Head of caudate nucleus (tissue), 42 donors: ENCODE data around the gene EGFL6.
"Not testable (repeated sequence)": the region's sequence is repeated elsewhere in the genome, so short reads cannot be mapped to it uniquely, and the experiment has no call there.

Experiments
- DNase-seq, 42 donors: peaks; one replicate each; pipeline versions ENCODE4 v3.0.0 to v3.0.0-alpha.2; 2020 to 2021; ENCODE audit warnings: mixed read lengths in 7 of 42
- intact Hi-C: fragments of 100-400 bp; cut with DNase I; formaldehyde crosslinking; loops from one replicate; pipeline ENCODE4 v1.15.0; 2022

Gene EGFL6

DNA sequence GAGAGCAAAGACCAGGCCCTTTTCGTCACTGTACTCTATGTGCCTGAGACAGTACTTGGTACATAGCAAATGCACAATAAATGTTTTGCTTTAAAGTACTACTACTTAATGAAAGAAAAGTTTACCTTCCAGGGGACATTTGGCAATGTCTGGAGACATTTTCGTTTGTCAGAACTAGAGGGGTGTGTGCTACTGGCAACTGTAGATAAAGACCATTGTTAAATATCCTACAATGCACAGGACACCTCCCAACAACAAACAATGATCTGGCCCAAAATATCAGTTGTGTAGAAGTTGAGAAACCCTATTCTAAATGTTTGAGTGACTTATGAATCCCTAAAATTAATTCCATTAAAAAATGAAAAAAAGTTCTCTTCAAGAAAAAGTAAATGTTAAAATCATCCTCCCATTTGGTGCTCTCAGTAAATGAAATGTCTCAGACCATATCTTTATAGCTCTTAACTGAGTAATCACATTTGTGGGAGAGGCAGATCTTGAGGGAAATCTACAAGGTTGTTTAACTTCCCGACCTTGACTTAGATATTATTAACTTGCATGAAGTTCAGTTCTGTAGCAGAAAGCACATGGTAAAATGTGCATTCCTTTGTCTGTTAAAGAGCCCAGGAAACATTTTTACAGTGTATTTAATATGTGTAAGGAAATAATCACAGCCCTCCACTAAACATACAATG is 18.5 kb downstream of the EGFL6 start:
- DNase-seq, result no peak
- intact Hi-C loops, result no loop called here

DNA sequence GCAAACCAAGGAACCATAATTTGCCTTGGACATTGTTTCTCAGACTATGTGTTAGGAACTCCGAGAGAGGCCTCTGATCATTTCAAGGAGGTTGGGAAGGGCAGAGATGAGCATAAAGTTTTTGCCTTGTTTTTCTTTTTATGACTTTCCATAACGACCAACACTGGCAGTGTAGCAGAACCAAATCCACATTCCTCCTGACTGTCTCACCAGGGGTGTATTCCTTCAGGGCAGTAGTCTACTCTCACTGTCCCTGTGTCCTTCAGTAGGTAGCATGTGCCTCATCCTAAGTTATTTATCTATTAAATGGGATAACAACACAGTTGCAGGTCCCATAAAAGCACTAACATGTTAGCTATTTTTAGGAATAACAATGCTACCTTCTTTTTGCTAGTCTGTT is 20.8 kb downstream of the EGFL6 start:
- intact Hi-C loops, result no loop called here
- DNase-seq, result no peak

DNA sequence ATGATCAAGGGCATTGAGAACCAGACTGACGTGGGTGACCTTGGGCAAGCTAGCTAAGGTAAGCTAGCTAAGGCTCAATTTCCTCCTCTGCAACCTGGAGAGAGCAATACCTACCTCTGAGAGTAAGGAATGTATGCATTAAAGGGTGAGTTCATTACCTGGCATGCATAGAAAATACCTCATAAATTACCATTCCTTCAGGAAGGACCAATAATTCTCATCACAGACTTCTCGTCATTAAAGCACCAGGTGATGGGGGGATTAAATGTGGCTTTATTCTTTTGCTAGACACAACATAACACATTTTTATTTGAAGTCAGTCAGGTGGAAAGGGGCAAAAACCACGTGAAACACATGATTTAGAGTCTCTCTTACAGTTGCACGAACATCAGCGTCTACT is 21.5 kb downstream of the EGFL6 start:
- intact Hi-C loops, result no loop called here
- DNase-seq, result no peak

DNA sequence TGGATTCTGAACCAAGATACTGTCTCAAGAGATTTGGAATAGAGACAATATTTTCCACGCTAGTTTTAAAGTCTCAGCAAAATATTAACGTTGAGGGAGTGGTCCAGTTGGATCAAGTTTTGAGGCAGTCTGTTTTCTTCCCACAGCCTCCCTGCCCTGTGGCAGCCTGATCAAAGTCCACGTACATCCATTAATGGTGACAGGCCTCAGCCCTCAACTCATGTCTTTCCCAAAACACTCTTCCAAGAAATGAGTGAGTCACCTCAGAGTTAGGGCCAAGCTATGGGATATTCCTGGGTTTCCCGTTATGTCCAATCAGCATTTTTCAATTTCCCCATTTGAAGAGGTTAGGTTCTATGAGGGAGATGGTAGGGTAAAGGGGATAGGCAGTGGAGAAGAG is 28.5 kb downstream of the EGFL6 start:
- intact Hi-C loops, result no loop called here
- no peak for DNase-seq

DNA sequence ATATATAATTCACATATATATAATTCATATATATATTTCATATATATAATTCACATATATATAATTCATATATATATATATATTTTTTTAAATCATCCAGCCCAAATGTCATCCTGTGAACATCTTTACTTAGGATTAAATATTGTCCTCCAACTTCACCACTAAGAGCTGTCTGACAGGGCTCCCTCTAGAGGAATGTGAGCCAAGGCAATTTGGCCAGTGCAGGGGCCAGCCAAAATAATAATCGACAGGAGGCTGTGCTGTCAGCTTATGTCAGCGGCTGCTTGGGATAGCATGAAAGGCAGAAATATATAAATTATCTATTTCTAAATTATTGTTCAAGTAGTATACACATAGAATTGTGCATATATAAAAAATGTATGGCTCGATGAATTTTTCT is 29.5 kb downstream of the EGFL6 start:
- intact Hi-C loops, result no loop called here
- no peak for DNase-seq

DNA sequence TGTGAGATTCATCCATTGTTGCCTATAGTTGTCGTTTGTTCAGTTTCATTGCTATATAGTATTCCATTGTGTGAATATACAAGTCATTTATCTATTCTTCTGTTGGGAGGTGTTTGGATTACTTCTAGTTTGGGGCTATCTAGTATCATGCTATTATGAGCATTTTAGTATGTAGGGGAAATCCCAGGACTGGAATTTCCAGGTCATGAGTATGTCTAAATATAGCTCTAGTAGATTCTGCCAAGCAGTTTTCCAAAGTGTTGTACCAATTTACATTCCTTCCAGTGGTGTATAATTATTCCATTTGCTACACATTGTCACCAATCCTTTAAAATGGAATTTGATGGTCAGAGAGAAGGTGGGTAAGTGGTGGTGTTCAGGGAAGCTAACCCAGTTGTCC is 30.1 kb downstream of the EGFL6 start:
- DNase-seq, result no peak
- intact Hi-C loops, result no loop called here

DNA sequence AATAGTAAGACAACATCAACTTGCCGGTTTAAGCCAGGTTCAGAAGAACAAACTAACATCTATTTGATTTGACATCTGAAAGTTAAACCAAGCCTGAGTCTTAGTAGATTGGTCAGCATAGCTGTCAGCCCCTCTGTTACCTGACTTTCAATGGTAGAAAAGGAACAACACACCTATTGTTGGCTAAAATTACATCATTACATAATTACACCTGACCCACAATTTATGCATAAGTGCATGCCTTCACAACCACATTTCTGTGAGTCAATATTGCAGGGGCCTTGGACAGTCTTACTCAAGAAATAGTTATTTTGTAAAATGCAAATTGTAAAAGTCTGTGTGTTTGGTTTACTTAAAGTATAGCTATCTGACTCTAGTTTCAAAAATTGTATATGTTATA is 36.2 kb downstream of the EGFL6 start:
- DNase-seq, result no peak
- intact Hi-C loops, result no loop called here

DNA sequence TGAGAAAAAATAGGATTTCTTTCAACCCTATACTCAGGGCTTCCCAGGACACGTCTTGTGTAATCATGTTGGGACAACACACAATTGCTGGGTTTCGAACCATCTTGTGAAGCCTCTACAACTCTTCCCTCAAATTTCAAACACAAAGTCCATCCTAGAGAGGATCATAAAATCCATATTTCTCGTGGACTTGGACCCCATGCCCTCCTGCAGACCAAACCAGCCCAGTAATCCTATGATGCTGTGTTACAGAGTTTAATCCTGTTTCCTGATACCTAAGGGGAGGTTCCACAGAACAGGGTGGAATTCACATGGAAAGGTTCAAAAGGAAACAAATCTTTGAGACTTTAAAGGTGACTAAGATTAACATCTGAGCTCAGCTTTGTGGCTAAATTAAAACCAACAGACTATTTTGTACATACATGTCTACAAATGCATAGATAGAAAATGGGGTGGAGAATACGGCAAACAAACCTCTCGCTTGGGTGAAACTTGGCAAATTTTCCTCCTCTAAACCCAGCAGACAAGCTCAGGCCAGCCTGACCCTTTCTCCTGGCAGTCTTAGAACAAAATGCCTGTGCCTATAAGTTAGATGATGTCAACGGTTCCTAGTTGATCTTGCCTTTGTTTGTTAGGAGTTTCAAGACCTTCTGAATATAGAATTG is 38.1 kb downstream of the EGFL6 start:
- intact Hi-C loops, result no loop called here
- DNase-seq, result no peak

DNA sequence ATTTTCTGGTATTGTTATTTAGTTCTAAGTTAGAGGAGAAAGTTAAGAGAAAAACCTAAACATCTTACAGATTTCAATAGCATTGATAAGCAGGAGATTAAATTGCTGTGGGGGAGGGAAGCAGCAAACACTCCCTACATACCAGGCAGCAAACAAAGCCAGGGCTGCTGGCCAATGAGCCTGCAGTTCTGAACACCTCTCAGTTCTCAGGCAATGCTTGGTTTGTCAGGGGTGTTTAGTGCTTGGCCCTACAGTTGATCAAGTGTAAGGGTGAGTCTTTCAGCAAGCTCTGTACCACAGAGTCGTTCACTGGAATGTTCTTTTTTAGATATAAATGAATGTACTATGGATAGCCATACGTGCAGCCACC is 38.6 kb downstream of the EGFL6 start:
- no peak for DNase-seq
- intact Hi-C loops, result no loop called here

DNA sequence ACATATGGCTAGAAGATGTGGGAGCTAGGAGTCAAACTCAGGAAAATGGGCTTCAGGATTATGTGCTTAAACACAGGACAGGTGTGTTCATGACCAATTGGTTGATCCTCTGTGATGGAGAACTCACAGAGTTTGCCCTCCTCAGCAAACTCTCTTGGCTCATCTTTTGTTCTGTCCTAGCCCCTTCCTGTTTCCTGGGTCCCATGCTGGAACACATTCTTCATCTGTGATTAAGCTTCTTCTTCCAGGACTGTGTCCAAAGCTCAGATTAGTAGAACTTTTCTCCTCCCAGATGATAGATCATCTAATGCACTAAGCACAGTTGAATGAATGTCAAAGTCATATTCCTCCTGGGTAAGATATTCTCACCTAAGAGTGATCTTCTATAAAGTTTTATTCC is 44.8 kb downstream of the EGFL6 start:
- no peak for DNase-seq
- intact Hi-C loops, result no loop called here

DNA sequence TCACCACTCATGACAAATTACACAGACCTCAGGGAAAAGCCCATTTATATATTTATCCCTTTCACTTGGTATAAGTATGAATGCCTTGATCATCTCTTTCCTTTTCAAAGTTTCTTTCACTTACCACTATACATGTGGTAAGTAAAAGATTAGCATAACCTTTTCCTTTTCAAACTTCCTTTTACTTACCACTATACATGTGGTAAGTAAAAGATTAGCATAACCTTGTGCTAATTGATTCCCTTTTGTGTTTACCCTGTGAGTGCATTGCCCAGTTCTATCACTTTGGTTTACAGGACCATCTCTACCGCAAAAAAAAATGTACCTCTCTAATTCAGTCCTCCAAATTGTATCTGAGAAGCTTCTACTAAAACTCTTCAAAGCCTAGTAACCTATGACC is 50.8 kb downstream of the EGFL6 start:
- intact Hi-C loops, result no loop called here
- no peak for DNase-seq

DNA sequence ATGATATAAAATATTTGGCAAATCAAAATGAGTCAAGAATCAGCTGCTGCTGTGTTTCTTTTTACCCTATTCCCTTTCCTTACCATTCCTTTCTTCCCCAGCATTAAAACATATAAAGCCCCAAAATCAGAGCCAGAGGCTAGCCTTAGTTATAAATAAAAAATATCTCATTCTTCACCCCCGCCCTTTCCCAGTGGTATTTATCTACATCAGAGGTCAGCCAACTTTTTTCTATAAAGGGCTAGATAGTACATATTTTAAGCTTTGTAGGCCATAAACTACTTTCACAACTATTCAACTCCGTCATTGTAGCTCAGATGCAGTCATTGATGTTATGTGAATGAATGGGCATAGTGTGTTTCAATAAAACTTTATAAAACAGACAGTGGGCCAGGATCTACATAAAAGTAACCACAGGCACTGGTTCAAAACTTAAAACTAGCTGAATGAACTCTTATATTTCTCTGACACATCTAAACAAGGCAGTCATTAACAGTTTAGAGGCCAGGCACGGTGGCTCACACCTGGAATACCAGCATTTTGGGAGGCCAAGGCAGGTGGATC is 53.1 kb downstream of the EGFL6 start:
- intact Hi-C loops, result no loop called here
- DNase-seq, result no peak

DNA sequence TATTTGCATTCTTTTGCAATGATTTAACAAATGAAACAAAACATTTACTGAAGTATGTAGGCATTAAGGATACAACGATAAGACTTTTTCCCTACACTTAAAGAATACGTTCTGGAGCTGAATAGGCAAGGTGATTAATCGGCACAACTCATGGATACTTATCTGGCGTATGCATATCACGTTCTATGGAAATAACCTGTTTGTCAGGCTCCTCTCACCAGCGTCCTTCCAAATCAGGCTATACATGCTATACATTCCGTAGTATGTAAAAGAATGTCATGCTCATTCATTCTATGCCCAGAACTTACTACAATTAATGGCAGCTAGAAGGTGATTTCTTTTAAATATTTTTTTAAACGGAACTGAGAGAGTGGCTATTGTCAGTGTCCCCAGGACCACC is 57.9 kb downstream of the EGFL6 start:
- intact Hi-C loops, result no loop called here
- no peak for DNase-seq

DNA sequence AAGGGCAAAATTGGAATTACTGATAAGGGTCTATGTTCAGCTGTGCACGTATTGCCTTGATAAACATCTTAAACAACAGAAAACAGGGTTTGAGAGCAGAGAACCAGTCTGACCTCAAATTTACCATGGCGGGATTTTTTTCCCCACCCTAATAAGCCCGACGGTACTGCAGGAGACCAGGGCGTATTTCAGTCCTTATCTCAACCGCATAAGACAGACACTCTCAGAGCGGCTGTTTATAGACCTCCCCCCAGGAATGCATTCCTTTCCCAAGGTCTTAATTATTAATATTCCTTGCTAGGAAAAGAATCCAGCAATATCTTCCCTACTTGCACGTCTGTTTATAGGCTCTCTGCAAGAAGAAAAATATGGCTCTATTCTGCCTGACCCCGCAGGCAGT is 67.8 kb downstream of the EGFL6 start:
- intact Hi-C loops, result not testable (repeated sequence)

DNA sequence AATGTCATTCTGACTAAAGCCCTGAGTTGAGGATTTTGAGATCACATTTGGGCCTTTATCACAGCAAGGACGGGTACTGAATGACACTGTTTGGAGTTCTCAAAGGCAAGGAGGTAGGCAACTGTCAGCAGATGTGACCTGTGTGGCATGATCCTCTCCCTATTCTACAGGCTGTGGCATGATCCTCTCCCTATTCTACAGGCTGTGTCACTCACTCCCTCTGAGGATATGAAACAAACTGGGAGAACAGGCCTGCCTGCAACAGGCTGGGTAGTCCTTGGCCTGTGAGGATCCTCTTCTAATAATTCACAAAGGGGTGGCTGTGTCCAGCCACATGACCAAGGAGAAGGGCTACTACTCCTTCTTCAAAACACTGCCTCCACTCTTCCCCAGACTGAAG is 68.6 kb downstream of the EGFL6 start:
- DNase-seq, result no peak
- intact Hi-C loops, result no loop called here

More for the DNA sequence above, 67.8 kb downstream of the EGFL6 start:
- not testable (repeated sequence) for DNase-seq

DNA sequence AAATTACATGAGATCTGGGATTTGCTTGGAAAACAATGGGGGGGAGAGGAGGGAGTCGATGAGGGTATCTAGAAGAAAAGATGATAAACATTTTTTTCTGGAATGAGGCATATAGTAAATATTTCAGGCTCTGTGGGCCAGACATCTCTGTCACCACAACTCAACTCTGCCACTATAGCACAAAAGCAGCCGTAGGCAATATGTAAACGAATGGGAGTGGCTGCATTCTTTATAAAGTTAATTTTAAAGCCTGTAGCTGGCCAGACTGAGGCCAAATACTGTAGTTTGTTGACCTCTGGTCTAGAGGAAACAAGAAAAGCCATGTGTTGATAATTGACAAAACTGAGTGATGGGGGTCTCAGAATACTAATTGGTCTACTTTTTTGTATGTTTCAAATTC is 69.4 kb downstream of the EGFL6 start:
- no peak for DNase-seq
- intact Hi-C loops, result no loop called here

DNA sequence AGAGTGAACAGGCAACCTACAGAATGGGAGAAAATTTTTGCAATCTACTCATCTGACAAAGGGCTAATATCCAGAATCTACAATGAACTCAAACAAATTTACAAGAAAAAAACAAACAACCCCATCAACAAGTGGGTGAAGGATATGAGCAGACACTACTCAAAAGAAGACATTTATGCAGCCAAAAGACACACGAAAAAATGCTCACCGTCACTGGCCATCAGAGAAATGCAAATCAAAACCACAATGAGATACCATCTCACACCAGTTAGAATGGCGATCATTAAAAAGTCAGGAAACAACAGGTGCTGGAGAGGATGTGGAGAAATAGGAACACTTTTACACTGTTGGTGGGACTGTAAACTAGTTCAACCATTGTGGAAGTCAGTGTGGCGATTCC is 72.3 kb downstream of the EGFL6 start:
- DNase-seq, intact Hi-C loops: not testable (repeated sequence)

DNA sequence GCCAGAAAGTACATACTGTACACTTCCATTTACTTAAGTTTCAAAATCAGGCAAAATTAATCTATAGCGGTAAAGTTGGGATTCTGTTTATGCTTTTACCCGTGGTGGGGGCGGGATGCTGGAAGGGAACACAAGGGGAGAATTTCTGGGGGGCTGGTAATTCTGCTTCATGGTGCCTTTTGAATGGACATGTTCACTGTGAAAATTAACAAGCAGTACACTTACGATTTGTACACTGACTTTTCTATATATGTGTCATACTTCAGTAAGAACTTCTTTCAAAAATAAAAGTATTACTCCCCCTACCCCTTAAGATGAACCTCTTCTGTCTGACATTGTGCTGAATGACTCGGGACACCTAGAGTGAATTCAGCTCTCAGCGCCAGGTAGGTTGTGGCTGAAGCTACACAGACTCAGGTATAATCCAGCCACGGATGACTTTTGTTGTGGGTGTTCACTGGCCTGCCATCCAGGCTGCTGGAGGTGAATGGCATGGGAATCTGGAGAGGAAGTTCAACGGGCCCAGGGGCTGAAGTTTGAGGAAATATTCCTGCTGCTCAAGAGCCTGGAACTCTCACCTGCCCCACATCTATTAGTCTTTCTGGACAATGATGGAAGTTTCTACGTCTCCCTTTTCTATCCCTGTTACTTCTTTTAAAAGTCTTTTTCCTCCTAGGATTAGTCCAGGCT is 76.2 kb downstream of the EGFL6 start:
- intact Hi-C loops, result loop anchor here (5.0 kb wide), 1 partner anchor 138 kb away; no protein-coding TSS in a partner anchor
- DNase-seq, result no peak

DNA sequence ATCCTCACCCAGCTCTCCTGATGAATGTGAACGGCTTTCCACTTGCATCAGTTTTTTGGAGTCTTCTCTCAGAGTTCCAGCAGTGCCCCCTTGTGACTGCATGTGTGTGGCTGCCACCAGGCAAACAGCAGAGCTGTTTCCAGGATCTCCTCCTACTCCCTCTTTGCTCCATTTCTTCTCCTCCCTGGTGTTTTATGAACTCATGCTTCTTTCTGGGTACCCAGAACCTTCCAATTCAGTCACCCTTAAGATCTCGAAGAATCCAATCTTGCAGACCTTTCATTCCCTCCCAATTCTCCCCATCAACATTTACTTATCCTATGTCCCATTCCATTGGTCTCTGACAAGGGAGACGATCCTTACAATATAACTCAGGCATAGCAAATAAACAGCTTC is 76.8 kb downstream of the EGFL6 start:
- DNase-seq, result peak; percentile 33 to 83 (median 63)
- intact Hi-C loops, result loop anchor here (5.0 kb wide), 1 partner anchor 139 kb away; no protein-coding TSS in a partner anchor

DNA sequence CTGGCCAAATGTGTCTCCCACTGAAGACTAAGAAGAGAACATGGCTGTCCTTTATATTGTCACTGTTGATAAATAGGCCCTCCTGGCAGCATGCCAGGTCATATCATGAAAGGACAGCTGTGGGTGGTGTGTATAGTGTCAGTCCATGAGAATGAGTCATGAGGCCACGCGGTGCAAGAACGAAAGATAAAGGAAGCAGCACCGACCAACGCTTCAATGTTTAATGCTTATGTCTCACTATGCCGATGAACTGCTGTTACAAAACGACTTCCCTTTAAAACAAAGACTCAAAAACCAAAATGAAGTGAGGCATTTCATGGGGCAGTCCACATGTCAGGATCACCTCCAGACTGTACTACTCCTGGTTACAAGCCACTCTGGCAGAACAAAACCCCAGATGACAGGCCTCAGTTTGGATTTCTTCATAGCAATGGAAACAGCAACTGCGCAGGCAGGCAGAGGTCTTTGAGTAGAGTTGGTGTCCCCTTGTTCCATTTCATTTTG is 78.4 kb downstream of the EGFL6 start:
- DNase-seq, result no peak
- intact Hi-C loops, result loop anchor here (5.0 kb wide), 1 partner anchor 140 kb away; no protein-coding TSS in a partner anchor
